Measurements from ENCODE around the gene NDST4. TPM values are rescaled to one million over a fixed set of nuclear protein-coding genes. Genes with fewer than 3 reads are reported as not detected.

NDST4 gene
- total RNA-seq, 1 donor from 2014 or later = 5.6 TPM

DNA sequence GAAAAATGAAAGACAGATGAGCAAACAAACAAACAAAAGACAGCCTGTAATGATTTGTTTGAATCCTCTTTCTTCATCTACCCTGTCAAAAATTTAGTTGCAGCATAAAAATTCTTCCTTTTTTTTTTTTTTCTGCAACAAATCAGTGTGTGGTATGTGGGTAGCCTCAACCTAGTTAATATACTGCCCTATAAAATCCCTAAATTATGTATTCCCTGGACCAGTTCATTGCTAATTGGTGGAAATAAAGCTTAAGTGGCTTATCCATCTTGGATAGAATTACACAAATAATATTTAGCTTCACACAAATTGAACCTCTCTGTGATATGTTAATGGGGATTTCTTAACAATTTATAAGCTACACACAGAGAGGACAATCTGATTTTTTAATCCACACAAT lies 208.4 kb downstream of the NDST4 start:
- DNase-seq = no peak
- Mint-ChIP-seq H3K9me3 (ENCODE audit: unreplicated experiment) (no peaks in the 10 kb centered on the region), H3K36me3 (ENCODE audit: unreplicated experiment) (no peaks in the 10 kb centered on the region), H3K27me3 (ENCODE audit: unreplicated experiment) (no peaks in the 10 kb centered on the region), H3K4me3 (ENCODE audit: unreplicated experiment) (no peak overlapping the region), H3K27ac (ENCODE audit: unreplicated experiment) (no peak overlapping the region), H3K4me1 (ENCODE audit: low read depth, unreplicated experiment) (peaks cover 11% of the 10 kb centered on the region)
- no peak for TF ChIP-seq CTCF (IDR thresholded peaks at IDR 0.05; ENCODE audit: partially characterized antibody, unreplicated experiment)

DNA sequence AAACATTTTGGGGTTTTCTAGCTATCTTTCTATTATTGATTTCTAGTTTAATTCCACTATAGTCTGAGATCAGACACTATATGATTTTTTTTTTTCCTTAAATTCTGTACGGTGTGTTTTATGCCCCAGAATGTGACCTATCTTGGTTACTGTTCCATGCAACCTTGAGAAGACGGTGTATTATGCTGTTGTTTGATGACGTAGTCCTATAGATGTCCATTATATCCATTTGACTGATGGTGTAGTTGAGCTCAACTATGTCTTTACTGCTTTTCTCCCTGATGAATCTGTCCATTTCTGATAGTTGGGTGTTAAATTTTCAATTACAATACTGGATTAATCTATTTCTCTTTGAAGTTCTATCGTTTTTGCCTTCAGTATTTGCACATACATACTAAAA lies 212.5 kb downstream of the NDST4 start:
- H3K9me3 Mint-ChIP-seq (ENCODE audit: unreplicated experiment) = no peaks in the 10 kb centered on the region
- H3K27ac Mint-ChIP-seq (ENCODE audit: unreplicated experiment) = no peak overlapping the region

DNA sequence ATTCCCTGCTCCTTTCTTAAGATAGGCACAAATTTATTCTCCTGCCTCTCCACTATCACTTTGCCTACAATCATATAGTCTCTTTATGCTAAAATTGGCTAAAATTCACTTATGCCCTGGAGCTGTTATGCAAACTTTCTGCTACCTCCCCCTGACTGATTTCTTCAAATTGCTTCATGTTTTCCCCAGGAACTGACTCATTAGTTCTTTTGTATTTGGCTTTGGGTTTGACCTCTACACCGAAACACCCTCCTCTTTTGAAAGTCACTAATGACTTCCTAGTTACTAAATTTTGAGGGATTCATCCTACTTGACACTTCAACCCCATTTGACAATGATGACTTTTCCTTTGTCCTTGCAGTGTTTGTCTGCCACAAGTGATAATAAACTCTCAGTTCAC lies 222.6 kb downstream of the NDST4 start:
- DNase-seq = no peak
- Mint-ChIP-seq H3K36me3 (ENCODE audit: unreplicated experiment) (no peaks in the 10 kb centered on the region), H3K27me3 (ENCODE audit: unreplicated experiment) (no peaks in the 10 kb centered on the region), H3K27ac (ENCODE audit: unreplicated experiment) (no peak overlapping the region), H3K4me1 (ENCODE audit: low read depth, unreplicated experiment) (no peaks in the 10 kb centered on the region), H3K9me3 (ENCODE audit: unreplicated experiment) (peaks cover 1% of the 10 kb centered on the region), H3K4me3 (ENCODE audit: unreplicated experiment) (no peak overlapping the region)
- no peak for TF ChIP-seq CTCF (IDR thresholded peaks at IDR 0.05; ENCODE audit: partially characterized antibody, unreplicated experiment)

More for the DNA sequence above, 212.5 kb downstream of the NDST4 start:
- Mint-ChIP-seq H3K27me3 (ENCODE audit: unreplicated experiment) (no peaks in the 10 kb centered on the region), H3K4me3 (ENCODE audit: unreplicated experiment) (no peak overlapping the region), H3K36me3 (ENCODE audit: unreplicated experiment) (no peaks in the 10 kb centered on the region), H3K4me1 (ENCODE audit: low read depth, unreplicated experiment) (peaks cover 3% of the 10 kb centered on the region)
- no peak for TF ChIP-seq CTCF (IDR thresholded peaks at IDR 0.05; ENCODE audit: partially characterized antibody, unreplicated experiment)
- no peak for DNase-seq

DNA sequence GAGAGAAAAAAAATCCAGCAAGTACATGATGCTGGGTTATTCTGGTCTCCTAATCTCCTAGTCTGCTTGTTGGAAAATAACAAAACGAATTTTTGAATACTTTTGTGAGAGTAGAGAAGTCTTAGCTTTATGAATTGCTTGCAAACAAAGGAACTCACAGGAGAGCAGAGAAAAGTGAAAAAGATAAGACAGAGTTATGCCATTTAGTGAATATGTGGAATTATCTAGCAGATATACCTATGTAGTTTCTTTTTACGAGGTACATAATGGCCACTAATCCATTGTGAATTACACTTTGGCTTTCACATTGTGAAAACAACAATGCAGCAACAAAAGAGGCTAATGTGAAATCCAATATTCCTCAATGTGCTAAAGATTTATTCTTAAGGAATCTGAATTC lies 226.7 kb downstream of the NDST4 start:
- peaks cover 2% of the 10 kb centered on the region for H3K4me1 Mint-ChIP-seq (ENCODE audit: low read depth, unreplicated experiment)
- no peaks in the 10 kb centered on the region for H3K27me3 Mint-ChIP-seq (ENCODE audit: unreplicated experiment)
- no peak overlapping the region for H3K4me3 Mint-ChIP-seq (ENCODE audit: unreplicated experiment)
- no peak overlapping the region for H3K27ac Mint-ChIP-seq (ENCODE audit: unreplicated experiment)
- no peaks in the 10 kb centered on the region for H3K36me3 Mint-ChIP-seq (ENCODE audit: unreplicated experiment)
- no peak for DNase-seq
- no peak for TF ChIP-seq CTCF (IDR thresholded peaks at IDR 0.05; ENCODE audit: partially characterized antibody, unreplicated experiment)
- no peaks in the 10 kb centered on the region for H3K9me3 Mint-ChIP-seq (ENCODE audit: unreplicated experiment)

DNA sequence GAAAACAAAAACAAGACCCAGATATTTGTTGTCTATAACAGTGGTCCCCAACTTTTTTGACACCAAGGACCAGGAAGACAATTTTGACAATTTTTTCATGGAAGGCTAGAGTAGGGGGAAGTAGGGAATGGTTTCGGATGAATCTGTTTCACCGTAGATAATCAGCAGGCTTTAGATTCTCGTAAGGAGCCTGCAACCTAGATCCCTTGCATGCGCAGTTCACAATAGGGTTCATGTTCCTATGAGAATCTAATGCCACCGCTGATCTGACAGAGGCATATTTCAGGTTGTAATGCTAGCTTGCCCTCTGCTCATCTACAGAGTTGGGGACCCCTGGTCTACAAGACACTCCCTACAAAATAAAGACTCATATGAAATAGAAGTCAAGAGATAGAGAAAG lies 229.8 kb downstream of the NDST4 start:
- H3K27me3 Mint-ChIP-seq (ENCODE audit: unreplicated experiment) = no peaks in the 10 kb centered on the region
- DNase-seq = no peak
- no peak for TF ChIP-seq CTCF (IDR thresholded peaks at IDR 0.05; ENCODE audit: partially characterized antibody, unreplicated experiment)
- H3K4me3 Mint-ChIP-seq (ENCODE audit: unreplicated experiment) = no peak overlapping the region
- no peak overlapping the region for H3K27ac Mint-ChIP-seq (ENCODE audit: unreplicated experiment)
- no peaks in the 10 kb centered on the region for H3K9me3 Mint-ChIP-seq (ENCODE audit: unreplicated experiment)
- H3K36me3 Mint-ChIP-seq (ENCODE audit: unreplicated experiment) = no peaks in the 10 kb centered on the region
- H3K4me1 Mint-ChIP-seq (ENCODE audit: low read depth, unreplicated experiment) = peaks cover 23% of the 10 kb centered on the region

Data from glutamatergic neuron (in vitro differentiated cells).